Measurements from ENCODE around the gene SLC38A7.

Gene SLC38A7

GRCh38 chr16:58684354-58685083, at the start of gene SLC38A7:
SLC38A7 (minus strand) TSS chr16:58684770; CDS start chr16:58680126, 4,644 bp downstream.
- CTCF ChIA-PET = interaction anchor here (0.5 to 1.8 kb wide), 7 partner anchors 49 to 190 kb away, joined by 3 to 9 read pairs (median 3); no protein-coding TSS in a partner anchor
- Mint-ChIP-seq H3K27me3 (no peaks in the 10 kb centered on the region), H3K4me1 (peaks cover 20% of the 10 kb centered on the region), H3K4me3 (peak within 1 kb of the TSS; percentile 85), H3K36me3 (no peaks in the 10 kb centered on the region), H3K9me3 (no peaks in the 10 kb centered on the region), H3K27ac (peak within 1 kb of the TSS; percentile 77)
- DNase-seq = peak; percentile 86

- Mint-ChIP-seq H3K4me1 (peaks cover 32% of the 10 kb centered on the region), H3K9me3 (no peaks in the 10 kb centered on the region), H3K27ac (peak within 1 kb of the TSS; percentile 88), H3K27me3 (peaks cover 4% of the 10 kb centered on the region), H3K36me3 (peaks cover 7% of the 10 kb centered on the region), H3K4me3 (peak within 1 kb of the TSS; percentile 93)
- CTCF ChIA-PET = interaction anchor here (0.7 to 3.2 kb wide), 5 partner anchors 10 to 397 kb away, joined by 3 to 12 read pairs (median 3); partner anchors contain the start of gene SLC38A7
- peak; percentile 83 for DNase-seq
These were observed 49.3 kb upstream of the SLC38A7 start, which contains the start of gene GOT2 for GRCh38 chr16:58733671-58734458. GOT2 (minus strand) TSS chr16:58734316; CDS start chr16:58734228, 88 bp downstream.

- DNase-seq = no peak
- Mint-ChIP-seq H3K27ac (peak overlapping the region; percentile 75), H3K4me1 (peaks cover 32% of the 10 kb centered on the region), H3K9me3 (no peaks in the 10 kb centered on the region), H3K27me3 (no peaks in the 10 kb centered on the region), H3K36me3 (peaks cover 7% of the 10 kb centered on the region), H3K4me3 (peak overlapping the region; percentile 93)
- CTCF ChIA-PET = interaction anchor here (0.7 to 3.2 kb wide), 5 partner anchors 9 to 545 kb away, joined by 3 to 12 read pairs (median 3); partner anchors contain the start of gene SLC38A7
These were observed 48.7 kb upstream of the SLC38A7 start for GRCh38 chr16:58733248-58733670.

GRCh38 chr16:58732545-58733247, 48.1 kb upstream of the SLC38A7 start:
- DNase-seq = no peak
- H3K9me3 Mint-ChIP-seq = no peaks in the 10 kb centered on the region
- H3K27me3 Mint-ChIP-seq = no peaks in the 10 kb centered on the region
- CTCF ChIA-PET = interaction anchor here (0.7 to 2.0 kb wide), 5 partner anchors 10 to 545 kb away, joined by 3 to 6 read pairs (median 3); partner anchors contain the start of gene SLC38A7
- H3K36me3 Mint-ChIP-seq = peaks cover 7% of the 10 kb centered on the region
- peaks cover 32% of the 10 kb centered on the region for H3K4me1 Mint-ChIP-seq
- peak overlapping the region; percentile 75 for H3K27ac Mint-ChIP-seq
- H3K4me3 Mint-ChIP-seq = peak overlapping the region; percentile 93

- CTCF ChIA-PET = interaction anchor here (2.0 kb wide), 1 partner anchor 25 kb away, joined by 6 read pairs; no protein-coding TSS in a partner anchor
- Mint-ChIP-seq H3K9me3 (no peaks in the 10 kb centered on the region), H3K36me3 (peaks cover 7% of the 10 kb centered on the region), H3K4me3 (no peak overlapping the region), H3K4me1 (peaks cover 32% of the 10 kb centered on the region), H3K27ac (no peak overlapping the region), H3K27me3 (no peaks in the 10 kb centered on the region)
- DNase-seq = no peak
These were observed 46.3 kb upstream of the SLC38A7 start for GRCh38 chr16:58730724-58731370.

GRCh38 chr16:58727796-58728568, 43.4 kb upstream of the SLC38A7 start:
- H3K36me3 Mint-ChIP-seq = peaks cover 7% of the 10 kb centered on the region
- no peak overlapping the region for H3K27ac Mint-ChIP-seq
- peaks cover 26% of the 10 kb centered on the region for H3K4me1 Mint-ChIP-seq
- H3K4me3 Mint-ChIP-seq = no peak overlapping the region
- H3K27me3 Mint-ChIP-seq = no peaks in the 10 kb centered on the region
- no peaks in the 10 kb centered on the region for H3K9me3 Mint-ChIP-seq
- CTCF ChIA-PET = interaction anchor here (0.6 to 1.0 kb wide), 2 partner anchors 28 to 201 kb away, joined by 3 read pairs; no protein-coding TSS in a partner anchor
- DNase-seq = no peak

- DNase-seq = no peak
- Mint-ChIP-seq H3K4me1 (peaks cover 18% of the 10 kb centered on the region), H3K9me3 (no peaks in the 10 kb centered on the region), H3K4me3 (no peak overlapping the region), H3K27ac (no peak overlapping the region), H3K27me3 (no peaks in the 10 kb centered on the region), H3K36me3 (peaks cover 3% of the 10 kb centered on the region)
- CTCF ChIA-PET = interaction anchor here (0.6 kb wide), 1 partner anchor 200 kb away, joined by 3 read pairs; no protein-coding TSS in a partner anchor
These were observed 42.6 kb upstream of the SLC38A7 start for GRCh38 chr16:58727028-58727781.

GRCh38 chr16:58723109-58723508, 38.5 kb upstream of the SLC38A7 start:
- DNase-seq = no peak
- H3K4me3 Mint-ChIP-seq = no peak overlapping the region
- no peak overlapping the region for H3K27ac Mint-ChIP-seq
- H3K27me3 Mint-ChIP-seq = no peaks in the 10 kb centered on the region
- H3K9me3 Mint-ChIP-seq = no peaks in the 10 kb centered on the region
- peaks cover 24% of the 10 kb centered on the region for H3K36me3 Mint-ChIP-seq
- CTCF ChIA-PET = interaction anchor here (0.9 to 1.6 kb wide), 2 partner anchors 9 to 11 kb away, joined by 3 read pairs; no protein-coding TSS in a partner anchor
- no peaks in the 10 kb centered on the region for H3K4me1 Mint-ChIP-seq

- H3K27ac Mint-ChIP-seq = no peak overlapping the region
- no peak overlapping the region for H3K4me3 Mint-ChIP-seq
- no peaks in the 10 kb centered on the region for H3K27me3 Mint-ChIP-seq
- no peaks in the 10 kb centered on the region for H3K4me1 Mint-ChIP-seq
- peaks cover 51% of the 10 kb centered on the region for H3K36me3 Mint-ChIP-seq
- no peaks in the 10 kb centered on the region for H3K9me3 Mint-ChIP-seq
- DNase-seq = no peak
- CTCF ChIA-PET = no interaction called here
These were observed 33.4 kb upstream of the SLC38A7 start for GRCh38 chr16:58717994-58718393.

GRCh38 chr16:58716468-58716867, 31.9 kb upstream of the SLC38A7 start:
- Mint-ChIP-seq H3K27ac (no peak overlapping the region), H3K36me3 (peaks cover 60% of the 10 kb centered on the region), H3K9me3 (no peaks in the 10 kb centered on the region), H3K4me1 (no peaks in the 10 kb centered on the region), H3K27me3 (no peaks in the 10 kb centered on the region), H3K4me3 (no peak overlapping the region)
- CTCF ChIA-PET = interaction anchor here (0.8 kb wide), 1 partner anchor 14 kb away, joined by 3 read pairs; no protein-coding TSS in a partner anchor
- no peak for DNase-seq

GRCh38 chr16:58713742-58714141, 29.2 kb upstream of the SLC38A7 start:
- CTCF ChIA-PET = no interaction called here

GRCh38 chr16:58709333-58709732, 24.8 kb upstream of the SLC38A7 start:
- no peaks in the 10 kb centered on the region for H3K4me1 Mint-ChIP-seq
- peaks cover 34% of the 10 kb centered on the region for H3K36me3 Mint-ChIP-seq
- DNase-seq = no peak
- H3K9me3 Mint-ChIP-seq = no peaks in the 10 kb centered on the region
- H3K4me3 Mint-ChIP-seq = no peak overlapping the region
- no peaks in the 10 kb centered on the region for H3K27me3 Mint-ChIP-seq
- no peak overlapping the region for H3K27ac Mint-ChIP-seq
- CTCF ChIA-PET = interaction anchor here (0.6 kb wide), 1 partner anchor 112 kb away, joined by 3 read pairs; no protein-coding TSS in a partner anchor

More at GRCh38 chr16:58713742-58714141, 29.2 kb upstream of the SLC38A7 start:
- H3K9me3 Mint-ChIP-seq = no peaks in the 10 kb centered on the region
- no peak overlapping the region for H3K27ac Mint-ChIP-seq
- no peaks in the 10 kb centered on the region for H3K4me1 Mint-ChIP-seq
- H3K36me3 Mint-ChIP-seq = peaks cover 49% of the 10 kb centered on the region
- no peak overlapping the region for H3K4me3 Mint-ChIP-seq
- no peaks in the 10 kb centered on the region for H3K27me3 Mint-ChIP-seq
- DNase-seq = no peak

Measured in activated naive CD4-positive, alpha-beta T cell treated with anti-CD3 and anti-CD28 coated beads, Interleukin-2, amount 10 ng/mL, durations not matched to agents 7 days and 5 days (primary cell).